K562 (cell line): Measurements from ENCODE around the gene EPHB4. TPM values are rescaled to one million over a fixed set of nuclear protein-coding genes. Genes with fewer than 3 reads are reported as not detected.

Experiments used
- COPS2 ChIP-seq: fragments of 450-650 bp; conservative IDR thresholded peaks from 2 replicates; pipeline ENCODE4 v1.6.1; 2016; ENCODE audit warnings: mild to moderate bottlenecking, moderate library complexity
- CREB1 ChIP-seq, 2 experiments: sonication (generic) in 1 of 2; formaldehyde crosslinking in 1 of 2; IDR thresholded peaks; 2 replicates each; pipeline versions ENCODE4 v1.6.1 to v1.8.0; 2012 to 2022; ENCODE audit warnings: inconsistent platforms in 1 of 2, mild to moderate bottlenecking in 1 of 2, missing genetic modification reagents in 1 of 2, moderate library complexity in 1 of 2
- GTF2E2 ChIP-seq: fragments of 200-800 bp; sonication (Bioruptor generic); IDR thresholded peaks from 2 replicates; pipeline ENCODE4 v1.6.1; 2016; ENCODE audit warnings: missing genetic modification characterization, missing compliant biosample characterization
- HNRNPUL1 ChIP-seq: fragments of 200-400 bp; formaldehyde crosslinking; IDR thresholded peaks from 2 replicates; pipeline ENCODE4 v1.6.1; 2017; ENCODE audit warnings: low read length
- MBD2 ChIP-seq: sonication (generic); IDR thresholded peaks from 2 replicates; pipeline ENCODE4 v1.6.1; 2016; ENCODE audit warnings: low read depth, borderline replicate concordance
- SETDB1 ChIP-seq: IDR thresholded peaks from one replicate; pipeline ENCODE4 v1.6.1; 2012; ENCODE audit warnings: low read length, control low read depth, inconsistent platforms
- SIX5 ChIP-seq, 2 experiments: IDR thresholded peaks; 2 replicates each; pipeline ENCODE4 v1.6.1; 2011; ENCODE audit warnings: low read length in 2 of 2, borderline replicate concordance in 1 of 2, low read depth in 1 of 2, mild to moderate bottlenecking in 1 of 2, moderate library complexity in 1 of 2; ENCODE audit not compliant: insufficient read depth in 1 of 2
- SNRNP70 ChIP-seq: fragments of 200-400 bp; formaldehyde crosslinking; optimal IDR thresholded peaks from 2 replicates; pipeline ENCODE3; 2017; ENCODE audit warnings: low read depth, low read length
- SOX6 ChIP-seq: fragments of 450-650 bp; IDR thresholded peaks from 2 replicates; pipeline ENCODE4 v1.6.1; 2014; ENCODE audit warnings: mild to moderate bottlenecking
- STAT5A ChIP-seq: IDR thresholded peaks from 2 replicates; pipeline ENCODE4 v1.6.1; 2012; ENCODE audit warnings: low read length, inconsistent platforms, borderline replicate concordance
- ZNF175 ChIP-seq: fragments of 200-800 bp; sonication (Bioruptor generic); IDR thresholded peaks from 2 replicates; pipeline ENCODE4 v1.6.1; 2016; ENCODE audit warnings: low read depth, mild to moderate bottlenecking, missing genetic modification characterization, missing compliant biosample characterization
- ZNF184 ChIP-seq: sonication (generic); formaldehyde crosslinking; IDR thresholded peaks from 2 replicates; pipeline ENCODE4 v1.5.0; 2020; ENCODE audit warnings: missing genetic modification reagents
- ZNF644 ChIP-seq: fragments of 200-800 bp; sonication (Bioruptor generic); IDR thresholded peaks from 2 replicates; pipeline ENCODE4 v1.6.1; 2016; ENCODE audit warnings: low read depth, missing genetic modification characterization, missing compliant biosample characterization
- polyA plus RNA-seq, 8 experiments: library from polyadenylated mRNA; depleted of rRNA in 4 of 8; stranded (reverse) in 5 of 8; unstranded in 3 of 8; fragments of >200 nt; fragmentation: Nextera tagmentation in 2 of 8; fragmentation: Illumina TruSeq in 1 of 8; extraction: Ambion mirVana in 2 of 8; extraction: Trizol in 1 of 8; gene quantifications; 2 replicates each; pipeline versions ENCODE4 v1.2.1 to v1.2.3, GENCODE V29; 2011 to 2014; ENCODE audit warnings: inconsistent platforms in 1 of 8, missing spikeins in 1 of 8
- total RNA-seq, 7 experiments: library from RNA; depleted of rRNA in 6 of 7; stranded (reverse); fragments of >200 nt in 6 of 7; fragmentation: Illumina TruSeq in 2 of 7; extraction: Trizol in 2 of 7; gene quantifications; 2 replicates each; pipeline versions ENCODE4 v1.2.1 to v1.2.3, GENCODE V29; 2011 to 2021; ENCODE audit warnings: low replicate concordance in 1 of 7
- TF ChIP-seq, protein P1 (sequence below): sonication (generic); formaldehyde crosslinking; IDR thresholded peaks from 2 replicates; pipeline ENCODE4 v1.8.1; 2023; ENCODE audit warnings: mild to moderate bottlenecking, missing genetic modification reagents
- TF ChIP-seq, protein P2 (sequence below): fragments of 450-650 bp; IDR thresholded peaks from 2 replicates; pipeline ENCODE4 v1.6.1; 2016
- TF ChIP-seq, protein P3 (sequence below), 2 experiments: fragments of 250-450 bp in 1 of 2; fragments of 450-650 bp in 1 of 2; sonication (Bioruptor Pico) in 1 of 2; IDR thresholded peaks; 2 replicates each; pipeline versions ENCODE4 v1.6.1 to v1.8.0; 2016 to 2021; ENCODE audit warnings: mild to moderate bottlenecking in 2 of 2, moderate library complexity in 2 of 2, missing compliant biosample characterization in 1 of 2, missing genetic modification characterization in 1 of 2
- TF ChIP-seq, protein P4 (sequence below): fragments of 450-650 bp; IDR thresholded peaks from 2 replicates; pipeline ENCODE4 v1.6.1; 2016; ENCODE audit warnings: mild to moderate bottlenecking

The EPHB4 gene
- total and polyA plus RNA-seq, 9 of the 15 experiments (the other 6 are each of a cell fraction or from before 2014, with no cell fraction given): 1.2 to 82.1 (median 37.9) TPM

DNA sequence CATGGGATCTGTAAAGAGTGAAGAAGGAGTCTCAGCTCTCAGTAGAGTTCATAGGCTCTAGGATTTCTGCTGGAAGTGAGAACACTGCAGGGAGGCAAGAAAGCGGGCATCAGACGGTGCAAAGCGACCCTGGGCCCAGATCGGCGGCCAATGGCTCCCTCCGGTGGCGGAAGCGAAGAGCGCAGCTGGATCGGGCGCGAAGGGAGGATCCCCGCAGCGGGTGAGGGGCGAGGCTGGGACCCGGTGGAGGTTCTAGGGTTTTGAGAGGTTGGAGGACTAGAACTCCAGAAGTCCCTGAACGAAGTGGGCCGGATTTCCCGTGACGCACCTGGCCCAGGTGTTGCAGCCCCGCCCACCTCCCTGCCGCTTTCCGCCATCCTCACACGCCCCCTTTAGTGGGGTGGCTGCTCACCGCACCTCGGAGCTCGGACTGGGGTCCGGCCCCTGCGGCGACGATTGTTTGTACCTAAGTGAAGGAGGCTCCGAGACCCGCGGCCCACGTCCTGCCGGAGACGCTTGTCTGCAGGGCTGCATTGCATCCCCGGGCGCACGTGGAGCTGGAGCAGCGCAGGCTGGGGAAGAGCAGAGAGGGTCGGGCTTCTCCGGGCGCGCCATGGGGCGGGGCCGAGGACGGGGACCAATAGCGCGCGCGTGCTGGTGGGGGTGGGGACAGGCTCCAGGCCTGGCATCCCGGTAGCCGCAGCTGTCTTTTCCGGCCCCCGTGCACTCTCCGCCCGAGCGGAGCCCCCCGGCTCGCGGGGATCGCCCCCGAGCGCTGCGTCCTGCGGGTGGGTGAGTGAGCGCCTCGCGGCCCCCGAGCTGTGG is 24.9 kb upstream of the EPHB4 start, which contains the start of gene SLC12A9 (continued):
- TF ChIP-seq, protein P1, sequence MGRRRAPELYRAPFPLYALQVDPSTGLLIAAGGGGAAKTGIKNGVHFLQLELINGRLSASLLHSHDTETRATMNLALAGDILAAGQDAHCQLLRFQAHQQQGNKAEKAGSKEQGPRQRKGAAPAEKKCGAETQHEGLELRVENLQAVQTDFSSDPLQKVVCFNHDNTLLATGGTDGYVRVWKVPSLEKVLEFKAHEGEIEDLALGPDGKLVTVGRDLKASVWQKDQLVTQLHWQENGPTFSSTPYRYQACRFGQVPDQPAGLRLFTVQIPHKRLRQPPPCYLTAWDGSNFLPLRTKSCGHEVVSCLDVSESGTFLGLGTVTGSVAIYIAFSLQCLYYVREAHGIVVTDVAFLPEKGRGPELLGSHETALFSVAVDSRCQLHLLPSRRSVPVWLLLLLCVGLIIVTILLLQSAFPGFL (CRISPR knock-in tag): no peak
- TF ChIP-seq SETDB1: no peak
- TF ChIP-seq CREB1 (IDR thresholded peaks at IDR 0.05): peak; percentile 16; the same call in 1 of the 2 replicates
- 0 out of 2 replicates have a peak, but pooled peaks have one; percentile 28 for TF ChIP-seq CREB1 (CRISPR knock-in tag; IDR thresholded peaks at IDR 0.05)
- TF ChIP-seq, protein P2, sequence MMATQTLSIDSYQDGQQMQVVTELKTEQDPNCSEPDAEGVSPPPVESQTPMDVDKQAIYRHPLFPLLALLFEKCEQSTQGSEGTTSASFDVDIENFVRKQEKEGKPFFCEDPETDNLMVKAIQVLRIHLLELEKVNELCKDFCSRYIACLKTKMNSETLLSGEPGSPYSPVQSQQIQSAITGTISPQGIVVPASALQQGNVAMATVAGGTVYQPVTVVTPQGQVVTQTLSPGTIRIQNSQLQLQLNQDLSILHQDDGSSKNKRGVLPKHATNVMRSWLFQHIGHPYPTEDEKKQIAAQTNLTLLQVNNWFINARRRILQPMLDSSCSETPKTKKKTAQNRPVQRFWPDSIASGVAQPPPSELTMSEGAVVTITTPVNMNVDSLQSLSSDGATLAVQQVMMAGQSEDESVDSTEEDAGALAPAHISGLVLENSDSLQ: no peak
- no peak for TF ChIP-seq COPS2
- TF ChIP-seq, protein P3, sequence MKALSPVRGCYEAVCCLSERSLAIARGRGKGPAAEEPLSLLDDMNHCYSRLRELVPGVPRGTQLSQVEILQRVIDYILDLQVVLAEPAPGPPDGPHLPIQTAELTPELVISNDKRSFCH (CRISPR knock-in tag; IDR thresholded peaks at IDR 0.05): no peak
- TF ChIP-seq, protein P3 (tag; IDR thresholded peaks at IDR 0.05): no peak
- no peak for TF ChIP-seq SIX5 (IDR thresholded peaks at IDR 0.05; ENCODE audit: borderline replicate concordance in 1 of 2, insufficient read depth in 1 of 2, low read depth in 1 of 2, low read length in 2 of 2)
- no peak for TF ChIP-seq ZNF184 (CRISPR knock-in tag)
- TF ChIP-seq HNRNPUL1: no peak
- TF ChIP-seq SOX6: peak; percentile 7; the same call in 1 of the 2 replicates
- no peak for TF ChIP-seq ZNF644 (tag)
- TF ChIP-seq ZNF175: no peak
- TF ChIP-seq, protein P4, sequence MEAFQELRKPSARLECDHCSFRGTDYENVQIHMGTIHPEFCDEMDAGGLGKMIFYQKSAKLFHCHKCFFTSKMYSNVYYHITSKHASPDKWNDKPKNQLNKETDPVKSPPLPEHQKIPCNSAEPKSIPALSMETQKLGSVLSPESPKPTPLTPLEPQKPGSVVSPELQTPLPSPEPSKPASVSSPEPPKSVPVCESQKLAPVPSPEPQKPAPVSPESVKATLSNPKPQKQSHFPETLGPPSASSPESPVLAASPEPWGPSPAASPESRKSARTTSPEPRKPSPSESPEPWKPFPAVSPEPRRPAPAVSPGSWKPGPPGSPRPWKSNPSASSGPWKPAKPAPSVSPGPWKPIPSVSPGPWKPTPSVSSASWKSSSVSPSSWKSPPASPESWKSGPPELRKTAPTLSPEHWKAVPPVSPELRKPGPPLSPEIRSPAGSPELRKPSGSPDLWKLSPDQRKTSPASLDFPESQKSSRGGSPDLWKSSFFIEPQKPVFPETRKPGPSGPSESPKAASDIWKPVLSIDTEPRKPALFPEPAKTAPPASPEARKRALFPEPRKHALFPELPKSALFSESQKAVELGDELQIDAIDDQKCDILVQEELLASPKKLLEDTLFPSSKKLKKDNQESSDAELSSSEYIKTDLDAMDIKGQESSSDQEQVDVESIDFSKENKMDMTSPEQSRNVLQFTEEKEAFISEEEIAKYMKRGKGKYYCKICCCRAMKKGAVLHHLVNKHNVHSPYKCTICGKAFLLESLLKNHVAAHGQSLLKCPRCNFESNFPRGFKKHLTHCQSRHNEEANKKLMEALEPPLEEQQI: no peak
- no peak for TF ChIP-seq SNRNP70
- no peak for TF ChIP-seq GTF2E2 (tag)
- no peak for TF ChIP-seq MBD2
- no peak for TF ChIP-seq STAT5A
